ENCODE results near the gene POU5F1.
"Not testable (repeated sequence)": the region's sequence is repeated elsewhere in the genome, so short reads cannot be mapped to it uniquely, and the experiment has no call there.

POU5F1 gene

GRCh38 chr6:31197559-31198305 is 27.2 kb upstream of the POU5F1 start:
- Histone ChIP-seq H4K20me1 (ENCODE audit: insufficient read depth, low read length) (no peaks in the 10 kb centered on the region), H3K79me2 (ENCODE audit: insufficient read depth, low read length) (peaks cover 66% of the 10 kb centered on the region), H2AFZ (ENCODE audit: low read depth, low read length) (peak overlapping the region; percentile 78), H3K9me3 (ENCODE audit: insufficient read depth, low read length, severe bottlenecking) (no peaks in the 10 kb centered on the region), H3K27me3 (ENCODE audit: insufficient read depth, low read length, poor library complexity) (no peaks in the 10 kb centered on the region), H3K4me1 (ENCODE audit: insufficient read depth, low read length) (peaks cover 61% of the 10 kb centered on the region), H3K27ac (ENCODE audit: low read length) (peak overlapping the region; percentile 98), H3K9ac (ENCODE audit: low read depth, low read length) (peak overlapping the region; percentile 88), H3K4me2 (ENCODE audit: insufficient read depth, low read length) (peak overlapping the region; percentile 73), H3K4me3 (ENCODE audit: low read depth in 1 of 2, low read length in 2 of 2) (peak overlapping the region; percentile 66 to 70), H3K36me3 (ENCODE audit: insufficient read depth, low read length) (peaks cover 26% of the 10 kb centered on the region)
- TF ChIP-seq EZH2 (IDR thresholded peaks at IDR 0.05; ENCODE audit: borderline replicate concordance, low read depth, low read length, severe bottlenecking), result no peak
- no peak for TF ChIP-seq CTCF (IDR thresholded peaks at IDR 0.05; ENCODE audit: borderline replicate concordance, extremely low read depth, low read length, poor library complexity, severe bottlenecking)
- ATAC-seq (ENCODE audit: insufficient read depth, low read depth) (peak; percentile 83), DNase-seq (peak; percentile 96)

- peak overlapping the region; percentile 66 to 70; a peak in 3 of 4 replicates for H3K4me3 ChIP-seq (ENCODE audit: low read depth in 1 of 2, low read length in 2 of 2)
- H3K4me2 ChIP-seq (ENCODE audit: insufficient read depth, low read length), result peak overlapping the region; percentile 73
- DNase-seq, result peak; percentile 51
- H4K20me1 ChIP-seq (ENCODE audit: insufficient read depth, low read length); H3K9me3 ChIP-seq (ENCODE audit: insufficient read depth, low read length, severe bottlenecking); H3K27me3 ChIP-seq (ENCODE audit: insufficient read depth, low read length, poor library complexity); ATAC-seq (ENCODE audit: insufficient read depth, low read depth): not testable (repeated sequence)
- H3K79me2 ChIP-seq (ENCODE audit: insufficient read depth, low read length), result peaks cover 53% of the 10 kb centered on the region
- peak overlapping the region; percentile 88 for H3K9ac ChIP-seq (ENCODE audit: low read depth, low read length)
- H3K4me1 ChIP-seq (ENCODE audit: insufficient read depth, low read length), result peaks cover 49% of the 10 kb centered on the region
- H3K27ac ChIP-seq (ENCODE audit: low read length), result peak overlapping the region; percentile 98
- H3K36me3 ChIP-seq (ENCODE audit: insufficient read depth, low read length), result peaks cover 17% of the 10 kb centered on the region
- H2AFZ ChIP-seq (ENCODE audit: low read depth, low read length), result peak overlapping the region; percentile 78
These were observed 26.0 kb upstream of the POU5F1 start for GRCh38 chr6:31196251-31197022.

- ATAC-seq (ENCODE audit: insufficient read depth, low read depth); DNase-seq; H3K27me3 ChIP-seq (ENCODE audit: insufficient read depth, low read length, poor library complexity); H3K9ac ChIP-seq (ENCODE audit: low read depth, low read length); H3K9me3 ChIP-seq (ENCODE audit: insufficient read depth, low read length, severe bottlenecking); H2AFZ ChIP-seq (ENCODE audit: low read depth, low read length); H3K4me2 ChIP-seq (ENCODE audit: insufficient read depth, low read length); H3K4me3 ChIP-seq (ENCODE audit: low read depth in 1 of 2, low read length in 2 of 2); H4K20me1 ChIP-seq (ENCODE audit: insufficient read depth, low read length): not testable (repeated sequence)
- Histone ChIP-seq H3K27ac (ENCODE audit: low read length) (peak overlapping the region; percentile 22; the same call in 1 of the 2 replicates), H3K4me1 (ENCODE audit: insufficient read depth, low read length) (peaks cover 39% of the 10 kb centered on the region), H3K79me2 (ENCODE audit: insufficient read depth, low read length) (peaks cover 45% of the 10 kb centered on the region), H3K36me3 (ENCODE audit: insufficient read depth, low read length) (peaks cover 12% of the 10 kb centered on the region)
These were observed 25.0 kb upstream of the POU5F1 start for GRCh38 chr6:31195308-31195979.

- Histone ChIP-seq H3K27me3 (ENCODE audit: insufficient read depth, low read length, poor library complexity) (no peaks in the 10 kb centered on the region), H3K4me2 (ENCODE audit: insufficient read depth, low read length) (no peak overlapping the region), H3K4me1 (ENCODE audit: insufficient read depth, low read length) (peaks cover 27% of the 10 kb centered on the region), H3K9ac (ENCODE audit: low read depth, low read length) (no peak overlapping the region), H3K36me3 (ENCODE audit: insufficient read depth, low read length) (no peaks in the 10 kb centered on the region; the same call in 1 of the 2 replicates), H4K20me1 (ENCODE audit: insufficient read depth, low read length) (no peaks in the 10 kb centered on the region), H3K79me2 (ENCODE audit: insufficient read depth, low read length) (peaks cover 33% of the 10 kb centered on the region), H3K27ac (ENCODE audit: low read length) (peak overlapping the region; percentile 40), H3K9me3 (ENCODE audit: insufficient read depth, low read length, severe bottlenecking) (no peaks in the 10 kb centered on the region), H3K4me3 (ENCODE audit: low read depth in 1 of 2, low read length in 2 of 2) (no peak overlapping the region), H2AFZ (ENCODE audit: low read depth, low read length) (no peak overlapping the region)
- no peak for ATAC-seq (ENCODE audit: insufficient read depth, low read depth)
- no peak for DNase-seq
- TF ChIP-seq CTCF (IDR thresholded peaks at IDR 0.05; ENCODE audit: borderline replicate concordance, extremely low read depth, low read length, poor library complexity, severe bottlenecking) (no peak), EZH2 (IDR thresholded peaks at IDR 0.05; ENCODE audit: borderline replicate concordance, low read depth, low read length, severe bottlenecking) (no peak)
These were observed 23.8 kb upstream of the POU5F1 start for GRCh38 chr6:31194061-31194834.

All from DND-41 (cell line).